ENCODE results near the gene VSIR.

VSIR gene

GRCh38 chr10:71763352-71764127 lies 9.8 kb downstream of the VSIR start:
- FAIRE-seq (no peak), DNase-seq (ENCODE audit: insufficient read length, low spot score) (no peak)
- TF ChIP-seq CTCF (IDR thresholded peaks at IDR 0.05; ENCODE audit: insufficient read depth, missing control alignments): no peak

- DNase-seq (ENCODE audit: insufficient read length, low spot score): no peak
- no peak for FAIRE-seq
- no peak for TF ChIP-seq CTCF (IDR thresholded peaks at IDR 0.05; ENCODE audit: insufficient read depth, missing control alignments)
Measured at GRCh38 chr10:71762324-71762723, 11.0 kb downstream of the VSIR start.

GRCh38 chr10:71761541-71762113 lies 11.7 kb downstream of the VSIR start:
- no peak for TF ChIP-seq CTCF (IDR thresholded peaks at IDR 0.05; ENCODE audit: insufficient read depth, missing control alignments)
- no peak for FAIRE-seq
- no peak for DNase-seq (ENCODE audit: insufficient read length, low spot score)

GRCh38 chr10:71761105-71761511 lies 12.2 kb downstream of the VSIR start:
- FAIRE-seq (no peak), DNase-seq (ENCODE audit: insufficient read length, low spot score) (no peak)
- no peak for TF ChIP-seq CTCF (IDR thresholded peaks at IDR 0.05; ENCODE audit: insufficient read depth, missing control alignments)

- no peak for FAIRE-seq
- TF ChIP-seq CTCF (IDR thresholded peaks at IDR 0.05; ENCODE audit: insufficient read depth, missing control alignments): no peak
- DNase-seq (ENCODE audit: insufficient read length, low spot score): no peak
Measured at GRCh38 chr10:71757399-71757922, 15.9 kb downstream of the VSIR start.

GRCh38 chr10:71756311-71757191 lies 16.8 kb downstream of the VSIR start:
- DNase-seq (ENCODE audit: insufficient read length, low spot score) (no peak), FAIRE-seq (no peak)
- no peak for TF ChIP-seq CTCF (IDR thresholded peaks at IDR 0.05; ENCODE audit: insufficient read depth, missing control alignments)
